BJ (cell line): ENCODE results near the gene C1orf116. TPM values are rescaled to one million over a fixed set of nuclear protein-coding genes. Genes with fewer than 3 reads are reported as not detected.

Experiments
- CTCF ChIA-PET: fragments of 350-600 bp; formaldehyde crosslinking; extraction: SDS; loops from one replicate; lab custom pipeline; 2021; ENCODE audit warnings: antibody characterized with exemption, inconsistent platforms; lab: Yijun Ruan, JAX
- POLR2A ChIA-PET: fragments of 300-600 bp; sonication (Branson Sonifier 250); formaldehyde crosslinking; extraction: SDS; loops from one replicate; lab custom pipeline; 2021; ENCODE audit warnings: antibody characterized with exemption; lab: Charles Lee
- DNase-seq: peaks from one replicate; pipeline ENCODE4 v3.0.0-alpha.2; 2011; ENCODE audit warnings: low read depth
- H3K27me3 ChIP-seq: 2 replicates; pipeline ENCODE4 v1.6.0; 2011; ENCODE audit warnings: low read length; ENCODE audit not compliant: control insufficient read depth, insufficient read depth
- H3K36me3 ChIP-seq: 2 replicates; pipeline ENCODE4 v1.5.1; 2011; ENCODE audit warnings: low read length; ENCODE audit not compliant: control insufficient read depth, insufficient read depth
- H3K4me3 ChIP-seq: 2 replicates; pipeline ENCODE4 v1.5.1; 2011; ENCODE audit warnings: low read depth, mild to moderate bottlenecking, control low read depth, low read length
- polyA plus RNA-seq: library from polyadenylated mRNA; depleted of rRNA; stranded (reverse); fragments of >200 nt; gene quantifications from 2 replicates; pipeline ENCODE4 v1.2.3, GENCODE V29; 2011
- TF ChIP-seq, protein P1 (sequence below): IDR thresholded peaks from 2 replicates; pipeline ENCODE4 v1.5.1; 2011; ENCODE audit warnings: low read depth, mild to moderate bottlenecking, control low read depth, inconsistent platforms, low read length, moderate library complexity; ENCODE audit not compliant: insufficient read depth

Gene C1orf116
- polyA plus RNA-seq, 1 experiment, result not detected

DNA sequence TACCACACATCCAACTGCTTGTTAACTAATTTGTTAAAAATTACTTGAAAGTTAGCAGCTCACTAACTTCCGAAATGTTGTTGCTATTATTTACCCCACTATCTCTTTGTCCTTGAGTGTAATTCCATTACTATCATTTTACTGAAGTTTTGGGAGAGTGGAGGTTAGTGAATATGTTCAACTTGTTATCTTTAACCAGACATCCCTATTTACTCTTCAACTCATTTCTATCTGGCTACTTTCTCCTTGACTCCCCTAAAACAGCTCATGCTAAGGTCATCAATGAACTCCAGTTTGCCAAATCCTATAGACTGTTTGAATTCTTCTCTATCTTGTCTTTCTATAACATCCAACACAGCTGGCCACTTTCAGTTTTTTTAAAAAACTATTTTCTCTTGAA, 4.3 kb upstream of the C1orf116 start:
- H3K4me3 ChIP-seq, result no peak overlapping the region
- CTCF ChIA-PET, result interaction anchor here (1.0 kb wide), 2 partner anchors 56 to 130 kb away, joined by 3 read pairs; no protein-coding TSS in a partner anchor
- TF ChIP-seq, protein P1, sequence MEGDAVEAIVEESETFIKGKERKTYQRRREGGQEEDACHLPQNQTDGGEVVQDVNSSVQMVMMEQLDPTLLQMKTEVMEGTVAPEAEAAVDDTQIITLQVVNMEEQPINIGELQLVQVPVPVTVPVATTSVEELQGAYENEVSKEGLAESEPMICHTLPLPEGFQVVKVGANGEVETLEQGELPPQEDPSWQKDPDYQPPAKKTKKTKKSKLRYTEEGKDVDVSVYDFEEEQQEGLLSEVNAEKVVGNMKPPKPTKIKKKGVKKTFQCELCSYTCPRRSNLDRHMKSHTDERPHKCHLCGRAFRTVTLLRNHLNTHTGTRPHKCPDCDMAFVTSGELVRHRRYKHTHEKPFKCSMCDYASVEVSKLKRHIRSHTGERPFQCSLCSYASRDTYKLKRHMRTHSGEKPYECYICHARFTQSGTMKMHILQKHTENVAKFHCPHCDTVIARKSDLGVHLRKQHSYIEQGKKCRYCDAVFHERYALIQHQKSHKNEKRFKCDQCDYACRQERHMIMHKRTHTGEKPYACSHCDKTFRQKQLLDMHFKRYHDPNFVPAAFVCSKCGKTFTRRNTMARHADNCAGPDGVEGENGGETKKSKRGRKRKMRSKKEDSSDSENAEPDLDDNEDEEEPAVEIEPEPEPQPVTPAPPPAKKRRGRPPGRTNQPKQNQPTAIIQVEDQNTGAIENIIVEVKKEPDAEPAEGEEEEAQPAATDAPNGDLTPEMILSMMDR, result no peak
- POLR2A ChIA-PET, result no interaction called here
- DNase-seq, result no peak
- no peaks in the 10 kb centered on the region for H3K27me3 ChIP-seq
- H3K36me3 ChIP-seq, result no peaks in the 10 kb centered on the region

DNA sequence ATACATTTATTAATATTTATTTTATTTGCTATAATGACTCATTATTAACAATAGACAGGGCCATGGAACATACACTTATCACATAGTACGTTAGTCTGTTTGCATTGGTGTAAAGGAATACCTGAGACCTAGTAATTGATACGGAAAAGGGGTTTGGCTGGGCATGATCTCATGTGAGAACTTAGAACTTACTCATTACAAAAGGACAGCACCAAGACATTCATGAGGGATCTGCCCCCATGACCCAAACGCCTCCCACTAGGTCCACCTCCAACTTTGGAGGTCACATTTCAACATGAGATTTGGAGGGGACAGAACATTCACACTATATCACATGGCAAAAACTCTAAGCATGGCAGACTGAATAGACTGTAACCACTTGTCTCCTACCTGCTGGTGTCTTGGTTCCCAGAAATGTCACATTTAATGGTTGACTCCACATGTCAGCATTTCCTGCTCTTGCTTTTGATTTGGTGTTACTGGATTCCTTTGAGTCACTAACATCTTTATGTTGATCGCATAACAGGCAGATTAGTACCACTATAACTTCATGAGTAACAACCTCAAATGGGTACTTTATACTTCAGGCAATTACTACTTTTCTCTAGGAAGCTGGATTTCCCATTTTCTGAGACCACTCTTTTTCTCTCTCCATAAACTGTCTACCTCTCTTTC, 3.5 kb upstream of the C1orf116 start:
- no peaks in the 10 kb centered on the region for H3K27me3 ChIP-seq
- H3K36me3 ChIP-seq, result no peaks in the 10 kb centered on the region
- TF ChIP-seq, protein P1, result no peak
- POLR2A ChIA-PET, result no interaction called here
- CTCF ChIA-PET, result interaction anchor here (1.0 to 1.5 kb wide), 2 partner anchors 14 to 55 kb away, joined by 3 to 6 read pairs; no protein-coding TSS in a partner anchor
- no peak for DNase-seq
- no peak overlapping the region for H3K4me3 ChIP-seq

DNA sequence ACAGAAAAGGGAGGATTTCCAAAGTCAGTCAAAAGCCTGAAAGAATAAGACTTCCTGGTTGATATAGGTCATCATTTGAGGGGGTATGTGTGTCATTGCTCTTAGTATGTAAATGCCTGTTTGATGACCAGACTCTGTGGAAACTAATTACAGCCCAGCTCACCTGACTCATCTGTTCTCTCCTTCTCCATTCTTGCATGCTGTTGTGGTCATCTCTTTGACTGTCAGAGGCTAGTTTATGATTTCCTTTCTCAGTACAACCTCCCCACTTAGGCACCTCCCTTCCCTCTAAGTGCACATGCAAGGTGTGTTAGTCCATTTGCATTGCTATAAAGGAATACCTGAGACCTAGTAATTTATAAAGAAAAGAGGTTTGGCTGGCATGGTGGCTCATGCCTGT, 2.4 kb upstream of the C1orf116 start:
- peak; percentile 54 for DNase-seq
- Histone ChIP-seq H3K36me3 (no peaks in the 10 kb centered on the region), H3K4me3 (no peak overlapping the region), H3K27me3 (no peaks in the 10 kb centered on the region)
- POLR2A ChIA-PET, result no interaction called here
- TF ChIP-seq, protein P1, result no peak
- CTCF ChIA-PET, result interaction anchor here (1.5 kb wide), 1 partner anchor 15 kb away, joined by 6 read pairs; no protein-coding TSS in a partner anchor

DNA sequence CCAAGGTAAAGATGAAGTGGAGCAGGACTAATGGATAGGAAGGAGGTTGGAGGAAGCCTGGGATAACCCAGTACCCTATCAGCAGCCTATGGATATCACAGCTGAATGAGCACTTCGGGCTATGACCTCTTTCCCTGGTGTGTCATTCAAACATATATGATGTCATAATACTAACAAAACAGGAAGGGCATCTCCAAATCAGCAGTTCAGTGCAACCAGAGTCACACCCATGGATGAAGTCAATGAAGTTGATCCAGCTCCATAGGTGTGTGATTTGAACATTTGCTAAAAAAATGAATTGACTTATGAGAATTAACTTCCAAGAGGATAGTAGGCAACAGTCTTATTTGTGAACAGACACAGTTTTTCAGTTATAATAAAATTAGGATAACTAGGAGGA, 1.7 kb upstream of the C1orf116 start:
- ChIA-PET CTCF (interaction anchor here (0.9 to 1.5 kb wide), 4 partner anchors 12 to 371 kb away, joined by 3 to 5 read pairs (median 3); no protein-coding TSS in a partner anchor), POLR2A (no interaction called here)
- no peaks in the 10 kb centered on the region for H3K36me3 ChIP-seq

DNA sequence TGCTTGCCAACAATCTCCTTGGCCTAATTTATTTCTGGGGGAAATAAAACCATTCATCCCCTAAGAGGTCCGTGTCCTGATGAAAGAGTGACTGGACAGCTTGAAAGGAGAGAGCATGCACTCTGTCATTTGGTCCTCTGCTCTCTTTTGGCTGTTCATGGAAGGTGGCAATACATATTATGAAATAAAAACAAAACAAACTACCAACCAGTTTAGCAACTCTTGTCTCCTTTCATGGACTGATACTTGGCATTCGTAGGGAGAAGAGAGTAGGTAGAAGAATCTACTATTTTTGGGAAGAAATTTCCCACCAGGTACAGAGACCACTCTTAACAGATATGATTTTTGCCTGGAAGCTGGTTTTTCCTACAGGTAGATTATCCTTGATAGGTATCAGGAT, 746 bp upstream of the C1orf116 start:
- no peaks in the 10 kb centered on the region for H3K36me3 ChIP-seq
- POLR2A ChIA-PET, result no interaction called here
- no peak for DNase-seq
- CTCF ChIA-PET, result interaction anchor here (0.9 to 2.5 kb wide), 6 partner anchors 13 to 370 kb away, joined by 3 to 9 read pairs (median 3); no protein-coding TSS in a partner anchor
- TF ChIP-seq, protein P1, result no peak
- H3K27me3 ChIP-seq, result no peaks in the 10 kb centered on the region
- H3K4me3 ChIP-seq, result no peak overlapping the region

More for the DNA sequence above, 1.7 kb upstream of the C1orf116 start:
- Histone ChIP-seq H3K27me3 (no peaks in the 10 kb centered on the region), H3K4me3 (no peak overlapping the region)
- TF ChIP-seq, protein P1, result no peak
- DNase-seq, result no peak
